Activated T-helper 1 cell treated with Interleukin-2 at 50 U/mL for 16 hours (primary cell): ENCODE results near the gene SF3A1.

Experiments
- DNase-seq: peaks from one replicate; pipeline ENCODE4 v3.0.0-alpha.2; 2020; ENCODE audit warnings: low read depth

Gene SF3A1

GRCh38 chr22:30286813-30287647, 69.7 kb downstream of the SF3A1 start:
- DNase-seq = peak; percentile 76

- no peak for DNase-seq
Observed at GRCh38 chr22:30286331-30286730, 70.4 kb downstream of the SF3A1 start.

- no peak for DNase-seq
Observed at GRCh38 chr22:30285846-30286200, 70.9 kb downstream of the SF3A1 start.

GRCh38 chr22:30285176-30285845, 71.4 kb downstream of the SF3A1 start:
- DNase-seq = no peak

- no peak for DNase-seq
Observed at GRCh38 chr22:30284666-30285065, 72.0 kb downstream of the SF3A1 start.

- no peak for DNase-seq
Observed at GRCh38 chr22:30284172-30284571, 72.5 kb downstream of the SF3A1 start.

- DNase-seq = no peak
Observed at GRCh38 chr22:30283342-30283741, 73.4 kb downstream of the SF3A1 start.

GRCh38 chr22:30282616-30283046, 74.1 kb downstream of the SF3A1 start:
- no peak for DNase-seq
